GM23338 (cell line): Measurements from ENCODE around the gene LRRC34. TPM values are rescaled to one million over a fixed set of nuclear protein-coding genes. Genes with fewer than 3 reads are reported as not detected.

Experiments
- ATAC-seq: fragments of 200-7000 bp; cut with Tn5 transposase; 3 replicates; pipeline ENCODE4 v1.9.1; 2020
- DNase-seq: peaks from one replicate; pipeline ENCODE4 v3.0.0-alpha.2; 2015; ENCODE audit warnings: low spot score
- H2AFZ ChIP-seq: fragments of 200-600 bp; sonication (generic); 2 replicates; pipeline ENCODE4 v1.8.0; 2016; ENCODE audit warnings: antibody characterized with exemption, mild to moderate bottlenecking, moderate library complexity
- H3F3A ChIP-seq: fragments of 200-600 bp; sonication (generic); replicated peaks from 2 replicates; pipeline ENCODE4 v1.8.0; 2017; ENCODE audit warnings: antibody characterized with exemption, mixed run types, low read depth
- H3K27ac ChIP-seq: fragments of 200-600 bp; sonication (generic); 2 replicates; pipeline ENCODE4 v1.6.1; 2016; ENCODE audit warnings: low read depth
- H3K27me3 ChIP-seq: fragments of 200-600 bp; sonication (generic); 2 replicates; pipeline ENCODE4 v1.8.0; 2016; ENCODE audit warnings: mild to moderate bottlenecking, mixed run types, moderate library complexity; ENCODE audit not compliant: insufficient read depth
- H3K36me3 ChIP-seq: fragments of 200-600 bp; sonication (generic); 2 replicates; pipeline ENCODE4 v1.8.0; 2016; ENCODE audit warnings: mild to moderate bottlenecking; ENCODE audit not compliant: insufficient read depth
- H3K4me1 ChIP-seq: fragments of 200-600 bp; sonication (generic); 2 replicates; pipeline ENCODE4 v1.8.0; 2016; ENCODE audit warnings: mild to moderate bottlenecking, moderate library complexity; ENCODE audit not compliant: insufficient read depth
- H3K4me2 ChIP-seq: fragments of 200-600 bp; sonication (generic); 2 replicates; pipeline ENCODE4 v1.7.1; 2017; ENCODE audit warnings: mixed run types
- H3K4me3 ChIP-seq: fragments of 200-600 bp; sonication (generic); 2 replicates; pipeline ENCODE4 v1.6.1; 2016; ENCODE audit warnings: mixed run types
- H3K79me2 ChIP-seq: fragments of 200-600 bp; sonication (generic); replicated peaks from 2 replicates; pipeline ENCODE4 v1.8.0; 2017; ENCODE audit warnings: mild to moderate bottlenecking; ENCODE audit not compliant: insufficient read depth
- H3K9me2 ChIP-seq: fragments of 200-600 bp; sonication (generic); 2 replicates; pipeline ENCODE4 v1.8.0; 2017; ENCODE audit not compliant: insufficient read depth
- H4K20me1 ChIP-seq: fragments of 200-600 bp; sonication (generic); replicated peaks from 2 replicates; pipeline ENCODE4 v1.8.0; 2017; ENCODE audit warnings: mild to moderate bottlenecking; ENCODE audit not compliant: insufficient read depth
- H3K27ac Mint-ChIP-seq: 2 replicates; pipeline ENCODE4 v1.8.0; 2020; ENCODE audit warnings: inconsistent platforms, mild to moderate bottlenecking, moderate library complexity, mixed read lengths
- H3K27me3 Mint-ChIP-seq: 3 replicates; pipeline ENCODE4 v1.8.0; 2022; ENCODE audit warnings: low read depth, mild to moderate bottlenecking, moderate library complexity, mixed read lengths, inconsistent platforms; ENCODE audit not compliant: insufficient read depth, poor library complexity
- H3K36me3 Mint-ChIP-seq: 3 replicates; pipeline ENCODE4 v1.8.0; 2021; ENCODE audit warnings: low read depth, mild to moderate bottlenecking, inconsistent platforms, moderate library complexity, mixed read lengths
- H3K4me1 Mint-ChIP-seq: 3 replicates; pipeline ENCODE4 v1.8.0; 2020; ENCODE audit warnings: mild to moderate bottlenecking, inconsistent platforms, mixed read lengths
- H3K4me3 Mint-ChIP-seq: 3 replicates; pipeline ENCODE4 v1.8.0; 2021; ENCODE audit warnings: moderate library complexity, mild to moderate bottlenecking, inconsistent platforms, mixed read lengths
- H3K9me3 Mint-ChIP-seq: 3 replicates; pipeline ENCODE4 v1.8.0; 2020; ENCODE audit warnings: moderate library complexity, mild to moderate bottlenecking, inconsistent platforms, mixed read lengths
- CTCF ChIP-seq, 2 experiments: fragments of 200-600 bp in 1 of 2; sonication (generic) in 1 of 2; conservative IDR thresholded peaks; 2 replicates each; pipeline versions ENCODE4 v1.5.1 to v1.6.1; 2016 to 2017; ENCODE audit warnings: antibody characterized with exemption in 2 of 2, low read depth in 2 of 2, mild to moderate bottlenecking in 2 of 2, moderate library complexity in 1 of 2
- ETS1 ChIP-seq: IDR thresholded peaks from 2 replicates; pipeline ENCODE4 v1.6.1; 2016; ENCODE audit warnings: antibody characterized with exemption
- EZH2 ChIP-seq: fragments of 200-600 bp; sonication (generic); IDR thresholded peaks from one replicate; pipeline ENCODE4 v1.8.0; 2017; ENCODE audit warnings: antibody characterized with exemption, mild to moderate bottlenecking, low read depth; ENCODE audit not compliant: unreplicated experiment
- NANOG ChIP-seq: IDR thresholded peaks from 2 replicates; pipeline ENCODE4 v1.6.1; 2016; ENCODE audit warnings: antibody characterized with exemption, borderline replicate concordance
- POLR2AphosphoS5 ChIP-seq: IDR thresholded peaks from 2 replicates; pipeline ENCODE4 v1.6.1; 2016; ENCODE audit warnings: antibody characterized with exemption, low read depth
- REST ChIP-seq: IDR thresholded peaks from one replicate; pipeline ENCODE4 v1.6.1; 2018; ENCODE audit warnings: antibody characterized with exemption; ENCODE audit not compliant: unreplicated experiment
- ZNF331 ChIP-seq: fragments of 250-450 bp; sonication (Bioruptor Pico); IDR thresholded peaks from 2 replicates; pipeline ENCODE4 v1.5.0; 2020; ENCODE audit warnings: low read depth, mild to moderate bottlenecking, moderate library complexity
- polyA plus RNA-seq: library from polyadenylated mRNA; unstranded; fragments of >200 nt; fragmentation: Nextera tagmentation; extraction: Ambion mirVana; gene quantifications from 2 replicates; pipeline ENCODE4 v1.2.1, GENCODE V29; 2016
- total RNA-seq: library from RNA; depleted of rRNA; stranded (reverse); fragments of >200 nt; shearing (Covaris generic); gene quantifications from 2 replicates; pipeline ENCODE4 v1.2.3, GENCODE V29; 2014; rRNA removed

The LRRC34 gene
- total and polyA plus RNA-seq, 2 experiments from 2014 or later = 9.1 to 15.7 TPM

DNA sequence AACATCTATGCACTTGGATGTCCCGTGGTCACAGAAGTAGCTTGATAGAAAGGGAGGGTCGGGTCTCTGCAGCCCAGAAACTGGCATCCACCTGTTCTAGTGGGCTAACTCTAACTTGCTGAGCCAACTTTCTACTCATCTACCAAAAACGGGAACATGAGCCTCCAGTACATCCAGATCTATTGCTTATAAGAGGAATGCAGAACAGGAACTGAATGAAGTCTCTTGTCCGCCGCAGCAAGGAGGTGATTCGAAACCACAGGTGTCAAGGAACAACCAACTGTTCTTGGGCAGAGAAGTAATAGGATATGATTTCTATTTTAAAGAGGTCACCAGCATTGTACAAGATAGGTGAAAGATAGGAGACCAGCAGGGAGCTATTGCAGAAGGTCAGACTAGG lies 65.8 kb downstream of the LRRC34 start (continued):
- TF ChIP-seq ETS1 (no peak), NANOG (no peak), REST (no peak), ZNF331 (CRISPR knock-in tag) (no peak), EZH2 (no peak)

DNA sequence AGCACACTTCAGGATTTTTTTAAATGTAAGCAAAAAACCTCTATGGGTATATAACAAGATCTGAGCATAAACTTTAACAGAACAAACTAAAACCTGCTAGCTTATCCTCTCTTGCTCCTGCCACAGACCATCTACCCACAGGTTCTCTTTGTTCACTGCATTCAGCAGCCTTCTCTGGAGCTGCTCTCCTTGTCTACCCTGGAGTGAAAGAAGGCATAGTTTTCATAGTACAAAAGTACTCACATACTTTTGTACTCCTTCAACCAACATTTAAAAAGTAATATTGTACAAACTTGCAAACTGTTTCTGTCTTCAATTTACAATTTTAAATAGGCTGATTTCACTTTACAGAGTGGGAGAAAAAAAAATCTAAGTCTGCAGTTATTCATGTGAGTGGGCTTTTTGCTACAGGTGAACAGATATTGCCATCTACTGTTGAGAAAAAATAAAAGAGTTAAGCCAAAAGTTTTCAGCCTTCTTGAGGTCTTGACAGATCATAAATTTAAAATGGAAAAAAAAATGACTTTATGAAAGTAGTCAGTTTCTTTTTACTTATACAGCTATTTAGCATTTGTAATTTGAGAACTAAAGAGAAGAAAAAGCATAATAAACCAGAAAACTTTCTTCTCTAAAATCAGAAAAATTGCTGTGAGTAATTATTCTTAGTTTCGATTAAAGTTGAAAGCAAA lies 68.2 kb downstream of the LRRC34 start:
- H3K36me3 ChIP-seq = no peaks in the 10 kb centered on the region
- peaks cover 22% of the 10 kb centered on the region for H3K4me1 ChIP-seq
- H3K4me2 ChIP-seq = peak overlapping the region; percentile 46; the same call in 1 of the 2 replicates
- Mint-ChIP-seq H3K36me3 (no peaks in the 10 kb centered on the region), H3K4me1 (peaks cover 19% of the 10 kb centered on the region; the same call in 2 of the 3 replicates), H3K4me3 (no peak overlapping the region), H3K9me3 (no peaks in the 10 kb centered on the region), H3K27me3 (peaks cover 6% of the 10 kb centered on the region), H3K27ac (0 out of 2 replicates have a peak overlapping the region, but pooled peaks have one; percentile 14)
- H3K4me3 ChIP-seq = no peak overlapping the region
- H3K9me2 ChIP-seq = no peaks in the 10 kb centered on the region
- H4K20me1 ChIP-seq = no peaks in the 10 kb centered on the region
- no peaks in the 10 kb centered on the region for H3K79me2 ChIP-seq
- H3K27me3 ChIP-seq = no peaks in the 10 kb centered on the region
- ATAC-seq = peak; percentile 91
- TF ChIP-seq POLR2AphosphoS5 = no peak
- TF ChIP-seq EZH2 = no peak
- TF ChIP-seq CTCF (conservative IDR thresholded peaks at IDR 0.05; ENCODE audit: low read depth in 2 of 2) = peak; percentile 65 to 82
- H2AFZ ChIP-seq = no peak overlapping the region
- H3F3A ChIP-seq = no peaks in the 10 kb centered on the region
- H3K27ac ChIP-seq = no peak overlapping the region
- peak; percentile 44 for DNase-seq

Other genes starting within 250 kb of the LRRC34 start
- 1.1 and 2.7 TPM in 2 replicates for gene MECOM, start 149.2 kb downstream of the LRRC34 start, total RNA-seq
- gene MECOM, start 149.2 kb downstream of the LRRC34 start, polyA plus RNA-seq = 0.14 and 0.15 TPM in 2 replicates
- gene TERC, start 47.8 kb downstream of the LRRC34 start, total RNA-seq = 206 and 432 TPM in 2 replicates
- gene TERC, start 47.8 kb downstream of the LRRC34 start, polyA plus RNA-seq = 1.7 and 2.4 TPM in 2 replicates
- 5.2 and 6.4 TPM in 2 replicates for gene ACTRT3, start 43.3 kb downstream of the LRRC34 start, total RNA-seq
- gene ACTRT3, start 43.3 kb downstream of the LRRC34 start, polyA plus RNA-seq = 2.0 and 2.9 TPM in 2 replicates
- gene MYNN, start 39.5 kb downstream of the LRRC34 start, total RNA-seq = 19.4 and 20.6 TPM in 2 replicates
- gene MYNN, start 39.5 kb downstream of the LRRC34 start, polyA plus RNA-seq = 10.8 and 14.2 TPM in 2 replicates
- gene LRRIQ4, start within 50 bp of the LRRC34 start, total RNA-seq = not detected in 2 replicates
- 0.29 TPM in 1 of 2 replicates, not detected in the other for gene LRRIQ4, start within 50 bp of the LRRC34 start, polyA plus RNA-seq
- not detected in 2 replicates for gene LRRC31, start 57.0 kb upstream of the LRRC34 start, total RNA-seq
- gene LRRC31, start 57.0 kb upstream of the LRRC34 start, polyA plus RNA-seq = not detected in 2 replicates
- not detected in 2 replicates for gene SAMD7, start 98.7 kb upstream of the LRRC34 start, total RNA-seq
- gene SAMD7, start 98.7 kb upstream of the LRRC34 start, polyA plus RNA-seq = not detected in 2 replicates
- gene SEC62, start 153.9 kb upstream of the LRRC34 start, total RNA-seq = 19.9 and 23.6 TPM in 2 replicates
- 279 and 306 TPM in 2 replicates for gene SEC62, start 153.9 kb upstream of the LRRC34 start, polyA plus RNA-seq
- gene GPR160, start 225.1 kb upstream of the LRRC34 start, total RNA-seq = 55.7 and 77.0 TPM in 2 replicates
- 37.2 and 39.4 TPM in 2 replicates for gene GPR160, start 225.1 kb upstream of the LRRC34 start, polyA plus RNA-seq